HG03066 (cell line): ENCODE measurements around the gene XXYLT1.
A peak's percentile ranks its signal among the peaks of the same experiment; 100 is the strongest.

Experiments
- ATAC-seq: cut with Tn5 transposase; IDR thresholded peaks from one replicate; pipeline ENCODE4 v1.9.1; 2021; ENCODE audit warnings: low read depth; ENCODE audit not compliant: unreplicated experiment

The XXYLT1 gene

DNA sequence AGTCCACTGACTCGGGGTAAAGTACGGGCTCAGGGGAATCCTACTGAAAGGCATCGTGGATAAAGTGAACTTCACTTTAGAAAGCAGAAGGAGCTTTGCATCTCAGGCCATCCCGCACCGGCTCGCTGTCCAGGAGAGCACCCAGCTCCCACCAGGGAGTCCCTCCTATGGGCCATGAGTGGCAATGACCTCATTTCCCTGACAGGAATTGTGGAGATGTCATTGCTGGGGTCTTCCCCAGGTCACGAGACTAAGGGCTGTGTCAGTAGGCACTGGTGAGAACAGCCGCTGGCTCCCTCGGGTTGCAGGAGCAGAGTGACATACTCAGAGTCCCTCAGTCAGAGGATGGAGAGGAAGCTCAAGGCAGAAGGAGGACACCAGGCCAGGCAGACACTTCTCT is 97.3 kb downstream of the XXYLT1 start:
- ATAC-seq = no peak

DNA sequence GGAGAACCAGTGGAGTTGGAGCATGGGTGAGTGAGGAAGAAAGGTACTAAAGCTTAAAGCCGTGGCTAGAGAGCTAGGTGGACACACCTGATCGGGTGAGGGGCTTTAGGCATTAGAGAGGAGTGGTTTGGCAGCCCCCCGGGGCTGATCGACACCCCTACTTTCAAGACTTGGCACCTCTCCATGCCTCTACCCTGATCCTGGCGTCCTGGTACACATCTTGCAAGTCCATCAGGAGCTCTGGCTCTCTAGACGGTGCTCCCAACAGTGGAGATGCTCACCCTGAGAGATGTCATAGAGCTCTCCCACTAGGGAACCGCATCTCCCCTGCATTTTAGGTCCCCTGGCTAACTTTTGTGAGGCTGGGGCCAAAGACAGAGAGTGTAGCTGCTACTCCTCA is 98.1 kb downstream of the XXYLT1 start:
- no peak for ATAC-seq

DNA sequence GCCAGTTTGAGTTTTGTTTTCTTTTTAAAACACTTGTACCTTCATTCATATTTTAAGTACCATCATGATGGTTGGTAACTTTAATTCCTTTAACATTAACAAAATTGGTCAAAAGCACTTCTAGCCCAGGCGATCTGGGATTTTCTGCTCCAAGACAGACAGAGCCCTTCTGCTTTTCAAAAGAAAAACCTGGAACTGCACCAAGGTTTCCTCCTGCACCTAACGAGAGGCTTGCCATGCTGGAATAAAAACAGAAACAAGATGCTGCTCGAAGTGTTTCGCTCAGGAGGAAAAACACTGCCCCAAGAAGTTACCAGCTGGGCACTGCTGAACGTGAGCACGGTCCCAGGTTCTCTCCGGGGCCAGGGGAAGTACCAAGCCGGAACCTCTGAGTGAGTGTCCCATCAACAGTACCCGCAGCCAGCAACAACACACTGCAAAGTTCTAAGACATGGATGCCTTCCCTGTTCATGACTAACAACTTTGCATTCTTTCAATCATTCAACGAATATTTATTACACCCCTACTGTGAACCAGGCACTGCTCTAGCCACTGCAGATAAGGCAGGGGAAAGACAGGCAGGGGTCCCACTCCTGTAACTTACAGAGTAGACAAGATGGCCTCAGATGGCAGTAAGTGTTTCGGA is 98.8 kb downstream of the XXYLT1 start:
- ATAC-seq = no peak

DNA sequence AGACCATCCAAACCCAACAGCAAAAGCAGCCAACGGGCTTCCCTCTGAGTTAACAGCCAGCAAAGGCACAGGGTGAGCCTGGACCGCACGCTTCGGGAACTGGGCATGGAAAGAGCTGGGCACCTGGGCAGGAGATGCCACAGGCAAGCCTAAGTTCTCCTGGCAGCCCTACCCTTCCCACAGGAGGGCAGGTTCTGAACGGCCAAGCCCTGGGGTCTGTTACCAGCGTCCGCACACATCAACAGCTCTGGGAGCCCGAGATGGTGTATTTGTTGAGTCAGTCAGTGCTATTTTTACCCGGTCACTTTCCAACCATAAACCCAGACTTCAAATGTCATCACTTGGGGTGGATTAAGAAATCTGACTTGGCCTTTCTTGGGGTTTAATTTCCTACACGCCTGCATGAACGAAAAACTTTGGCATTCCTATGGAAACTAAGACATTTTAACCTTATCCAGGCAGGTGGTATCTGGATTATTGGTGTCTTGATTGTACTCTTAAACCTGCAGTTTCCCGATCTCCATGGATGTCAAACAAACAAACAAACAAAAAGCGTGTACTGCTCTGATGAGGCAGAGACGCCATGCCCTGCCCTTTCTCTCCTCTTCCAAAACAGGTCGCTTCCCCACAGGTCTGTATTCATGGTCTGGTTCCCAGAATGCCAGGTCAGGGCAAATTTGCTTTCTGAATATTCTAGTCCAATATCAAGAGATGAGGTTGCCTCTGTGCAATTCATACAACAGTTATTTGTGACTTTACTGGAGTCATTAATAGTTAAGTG is 99.7 kb downstream of the XXYLT1 start:
- ATAC-seq = no peak

DNA sequence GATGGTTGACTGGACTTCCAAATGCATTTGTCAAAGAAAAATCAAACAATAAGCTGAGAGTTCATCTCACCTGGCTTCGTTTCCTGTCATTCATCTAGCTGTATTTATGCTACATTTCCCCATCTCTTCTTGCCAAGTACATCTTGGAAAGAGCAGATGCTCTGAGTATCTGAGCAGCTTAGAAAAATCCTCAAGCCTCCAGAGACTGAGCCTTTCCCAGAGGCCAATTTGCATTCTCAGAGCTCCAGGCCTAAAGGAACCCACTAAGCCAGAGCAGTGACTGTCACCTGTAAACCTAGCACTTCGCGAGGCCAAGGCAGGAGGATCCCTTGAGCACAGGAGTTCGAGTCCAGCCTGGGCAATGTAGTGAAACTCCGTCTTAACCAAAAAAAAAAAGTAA is 100.5 kb downstream of the XXYLT1 start:
- no peak for ATAC-seq

DNA sequence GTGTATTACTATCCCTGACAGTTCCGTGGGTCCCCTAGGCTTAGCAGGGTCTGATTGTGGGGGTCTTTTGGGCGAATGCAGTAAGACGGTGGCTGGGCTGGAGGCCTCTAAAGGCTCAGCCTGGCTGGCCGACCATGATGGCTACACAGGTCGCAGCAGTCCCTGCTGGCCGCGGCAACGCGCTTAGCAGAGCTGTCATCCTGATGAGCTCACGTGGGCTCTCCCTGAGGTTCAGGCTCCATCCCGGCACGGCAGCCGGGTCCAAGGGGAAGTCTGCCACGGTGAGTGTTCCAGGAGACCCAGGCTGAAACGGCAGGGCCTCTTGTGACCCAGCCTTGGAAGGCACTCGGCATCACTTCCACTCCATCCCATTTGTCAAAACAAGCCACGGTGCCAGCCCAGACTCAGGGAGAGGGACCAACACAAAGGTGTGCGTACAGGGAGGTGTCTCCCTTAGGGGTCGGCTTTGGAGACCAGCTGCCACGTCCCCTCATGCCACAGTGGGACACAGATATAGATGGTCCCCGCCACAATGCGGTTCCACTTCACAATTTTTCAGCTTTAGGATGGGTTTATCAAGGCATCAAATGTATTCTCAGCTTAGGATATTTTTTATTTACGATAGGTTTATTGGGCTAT is 101.8 kb downstream of the XXYLT1 start:
- no peak for ATAC-seq

DNA sequence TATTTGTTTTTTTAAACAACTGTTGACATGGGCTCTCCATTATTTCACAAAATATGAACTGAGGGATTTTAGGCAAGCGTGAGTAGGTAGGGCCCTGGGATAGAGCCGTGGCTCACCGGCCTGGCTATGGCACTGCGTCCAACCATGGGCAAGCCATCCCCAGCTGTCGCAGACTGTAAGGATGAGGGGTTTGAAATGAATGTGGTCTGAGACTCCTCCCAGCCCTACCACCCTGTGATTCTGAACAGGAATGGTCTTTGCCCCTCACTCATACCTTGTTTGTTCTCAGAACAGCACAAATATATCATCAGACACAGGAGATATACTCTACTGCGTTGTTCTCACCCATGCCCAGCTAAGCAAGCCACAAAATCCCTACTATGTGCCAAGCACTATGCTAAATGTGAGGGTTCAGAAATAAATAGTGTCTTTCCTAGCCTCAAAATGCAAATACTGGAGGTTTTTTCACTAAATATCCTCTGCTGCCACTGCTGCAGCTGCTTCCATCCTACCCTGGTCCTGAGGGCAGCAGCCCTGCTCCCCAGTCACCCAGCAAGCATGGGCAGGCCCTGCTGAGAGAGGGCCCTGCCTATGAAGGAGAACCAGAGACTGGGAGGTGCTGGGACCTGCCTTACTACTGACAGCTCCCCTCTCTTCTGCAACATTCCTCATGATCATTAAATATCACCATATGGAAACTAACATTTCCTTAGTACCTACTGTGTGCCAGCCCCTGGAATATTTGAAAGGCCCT is 102.8 kb downstream of the XXYLT1 start:
- no peak for ATAC-seq

DNA sequence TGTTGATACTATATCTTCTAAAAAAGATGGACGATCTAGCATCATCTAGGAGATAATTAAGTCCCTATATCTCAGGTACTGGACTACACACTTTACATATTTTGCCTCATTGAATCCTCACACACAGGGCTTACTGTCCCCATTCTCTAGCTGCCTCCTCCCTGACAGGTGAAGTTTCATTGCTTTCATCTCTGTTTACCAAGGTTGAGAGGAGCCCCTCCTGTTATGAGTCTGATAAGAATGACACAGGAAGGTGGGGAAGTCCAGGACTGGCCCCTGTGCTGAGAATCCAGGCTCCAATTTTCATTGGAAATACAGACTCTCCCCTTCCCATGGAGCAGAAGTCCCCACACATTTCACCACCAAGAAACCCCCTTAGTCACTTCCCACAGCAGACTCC is 105.2 kb downstream of the XXYLT1 start:
- ATAC-seq = no peak

DNA sequence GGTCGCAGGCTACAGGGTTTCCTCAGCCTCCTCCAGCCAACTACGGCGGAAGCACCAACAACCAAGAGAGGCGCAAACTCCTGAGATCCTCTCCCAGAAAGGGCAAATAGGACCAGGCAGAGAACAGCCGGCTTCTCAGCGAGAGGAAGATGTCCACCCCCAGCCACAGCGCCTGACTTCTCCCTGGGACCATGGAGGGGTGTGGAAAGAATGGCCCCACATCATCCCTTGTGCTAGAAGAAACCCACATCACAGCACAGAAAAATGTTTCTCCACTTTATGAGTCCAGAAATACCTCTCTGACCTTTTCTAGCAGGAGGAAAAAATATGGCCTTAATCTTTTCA is 105.7 kb downstream of the XXYLT1 start:
- ATAC-seq = no peak

DNA sequence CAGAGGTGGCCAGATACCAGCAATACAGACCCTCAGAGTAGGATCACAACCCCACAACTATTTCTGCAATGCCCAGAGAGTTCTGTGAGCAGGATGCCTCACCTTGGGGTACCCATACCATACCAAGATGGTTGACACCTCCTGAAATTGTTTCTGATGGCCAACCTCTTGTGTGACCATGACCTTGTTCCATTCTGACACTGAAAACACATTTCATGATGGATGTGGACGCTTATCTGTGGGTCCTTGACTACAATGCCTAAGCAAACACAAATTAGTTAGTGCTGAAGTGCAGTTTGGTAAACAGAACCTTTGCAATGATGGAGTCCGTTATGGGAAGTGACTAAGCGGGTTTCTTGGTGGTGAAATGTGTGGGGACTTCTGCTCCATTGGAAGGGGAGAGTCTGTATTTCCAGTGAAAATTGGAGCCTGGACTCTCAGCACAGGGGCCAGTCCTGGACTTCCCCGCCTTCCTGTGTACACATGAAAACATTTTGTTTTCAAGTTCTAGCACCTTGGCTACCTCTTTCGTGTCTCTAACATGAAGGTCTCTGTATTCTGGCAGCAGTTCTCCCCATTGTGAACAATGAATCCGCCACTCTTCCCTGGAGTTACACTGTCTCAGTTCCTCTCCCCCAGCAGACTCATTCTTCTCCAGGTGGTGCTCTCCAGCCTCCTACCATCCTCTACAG is 106.2 kb downstream of the XXYLT1 start:
- ATAC-seq = no peak

DNA sequence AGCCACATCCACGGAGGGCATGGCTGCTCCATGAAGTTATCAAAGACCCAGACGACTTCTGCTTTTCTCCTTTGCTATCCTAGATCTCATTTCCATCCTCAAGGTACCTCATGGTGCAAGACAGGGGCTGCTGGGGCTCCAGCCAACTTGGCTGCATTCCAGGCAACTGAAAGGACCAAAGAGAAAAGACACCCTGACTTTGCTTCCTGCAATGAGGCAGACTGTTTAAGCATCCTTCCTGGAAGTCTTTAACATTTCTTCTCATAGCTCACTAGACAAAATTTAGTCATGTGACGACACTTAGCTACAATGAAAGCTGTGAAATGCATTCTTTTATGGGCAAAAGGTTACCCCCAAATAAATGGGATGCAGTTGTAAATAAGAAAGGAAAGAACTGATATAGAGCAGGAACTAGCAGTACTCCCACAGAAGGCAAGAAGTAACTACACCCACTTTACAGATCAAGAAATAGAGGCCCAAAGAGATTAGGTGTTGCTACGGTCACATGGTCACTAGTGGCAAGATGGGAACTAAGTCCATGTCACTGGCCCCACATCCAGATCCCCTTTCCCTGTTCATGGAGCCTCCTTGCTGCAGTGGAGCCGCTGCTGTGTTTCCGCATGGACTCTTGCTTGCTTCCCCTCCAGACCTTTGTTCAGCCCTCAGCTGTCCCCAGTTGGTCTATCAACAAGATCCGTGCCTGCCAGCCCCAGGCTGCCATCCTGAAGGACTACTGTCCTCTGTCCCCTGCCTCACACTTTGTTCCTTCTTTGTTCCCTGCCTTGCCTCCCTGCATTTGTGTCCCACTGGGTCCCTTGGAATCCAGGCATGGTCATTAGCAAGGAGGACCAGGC is 107.0 kb downstream of the XXYLT1 start:
- ATAC-seq = no peak

DNA sequence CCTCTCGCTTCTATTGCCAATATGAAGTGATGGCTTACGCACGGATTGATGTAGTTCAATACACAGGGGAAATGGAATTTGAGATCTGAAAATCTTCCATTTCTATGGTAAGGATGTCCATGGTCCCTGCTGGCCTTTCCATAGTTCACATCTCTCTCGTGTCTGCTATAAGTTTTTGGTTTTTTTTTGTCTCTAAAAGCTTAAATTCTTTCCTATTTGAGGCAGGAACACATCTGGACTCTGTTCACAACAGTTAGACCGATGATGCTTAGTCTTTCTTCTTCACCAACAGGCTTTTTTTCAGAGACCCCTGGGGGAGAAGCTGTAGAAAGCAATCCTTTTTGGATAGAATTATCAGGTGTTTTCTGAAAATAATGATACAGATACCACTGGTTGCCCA is 108.1 kb downstream of the XXYLT1 start:
- ATAC-seq = no peak

DNA sequence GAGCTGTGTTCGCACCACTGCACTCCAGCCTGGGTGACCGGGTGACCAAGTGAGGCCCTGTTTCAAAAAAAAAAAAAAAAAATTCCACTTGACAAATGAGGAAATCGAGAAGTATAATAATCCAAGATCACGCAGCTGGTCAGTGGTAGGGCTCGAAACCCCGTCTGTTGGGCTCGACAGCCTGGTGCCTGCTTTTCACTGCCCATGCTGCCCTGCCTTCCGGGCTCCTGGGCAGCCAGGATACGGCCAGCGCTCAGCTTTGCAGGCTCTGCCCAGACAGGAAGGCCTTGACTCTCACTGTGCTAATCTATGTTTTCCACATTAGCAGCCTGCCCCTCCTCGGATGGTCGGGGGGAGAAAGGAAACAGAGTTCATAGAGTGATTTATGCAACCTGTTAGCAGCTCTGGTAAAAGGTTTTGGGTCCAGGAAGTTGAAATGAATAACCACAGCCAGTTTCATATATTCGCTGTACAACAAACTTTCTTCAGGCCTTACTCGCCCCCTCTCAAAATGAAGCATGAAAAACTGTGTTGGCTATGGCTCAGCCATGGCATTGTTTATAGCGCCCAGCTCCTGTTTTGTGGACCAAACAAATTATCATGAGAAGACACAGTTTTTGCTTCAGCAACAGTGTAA is 108.8 kb downstream of the XXYLT1 start:
- peak; percentile 81 for ATAC-seq

DNA sequence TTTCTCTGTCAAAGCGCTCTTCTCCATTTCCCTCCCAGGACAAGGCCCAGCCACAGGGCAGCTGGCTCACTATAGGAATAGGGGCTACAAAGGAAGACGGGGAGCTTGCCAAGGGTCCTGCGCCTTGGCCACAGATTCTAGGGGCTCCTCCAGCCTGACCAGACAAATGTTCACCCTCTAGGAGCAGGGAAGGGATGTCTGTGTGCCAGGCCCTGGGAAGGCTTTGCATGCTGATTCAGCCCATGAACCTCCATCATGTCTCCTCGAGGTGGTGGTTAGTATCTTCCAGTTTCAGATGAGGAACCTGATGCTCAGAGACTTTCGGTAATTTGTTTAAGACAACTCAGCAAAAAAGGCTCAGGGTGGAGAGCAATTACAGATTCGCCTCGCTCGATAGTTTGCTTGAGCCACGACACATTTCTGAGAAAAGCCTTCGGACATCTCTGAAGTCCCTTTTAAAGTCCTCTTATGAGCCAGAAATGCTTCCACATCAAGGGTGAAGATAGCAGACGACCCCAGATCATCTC is 110.0 kb downstream of the XXYLT1 start:
- no peak for ATAC-seq

DNA sequence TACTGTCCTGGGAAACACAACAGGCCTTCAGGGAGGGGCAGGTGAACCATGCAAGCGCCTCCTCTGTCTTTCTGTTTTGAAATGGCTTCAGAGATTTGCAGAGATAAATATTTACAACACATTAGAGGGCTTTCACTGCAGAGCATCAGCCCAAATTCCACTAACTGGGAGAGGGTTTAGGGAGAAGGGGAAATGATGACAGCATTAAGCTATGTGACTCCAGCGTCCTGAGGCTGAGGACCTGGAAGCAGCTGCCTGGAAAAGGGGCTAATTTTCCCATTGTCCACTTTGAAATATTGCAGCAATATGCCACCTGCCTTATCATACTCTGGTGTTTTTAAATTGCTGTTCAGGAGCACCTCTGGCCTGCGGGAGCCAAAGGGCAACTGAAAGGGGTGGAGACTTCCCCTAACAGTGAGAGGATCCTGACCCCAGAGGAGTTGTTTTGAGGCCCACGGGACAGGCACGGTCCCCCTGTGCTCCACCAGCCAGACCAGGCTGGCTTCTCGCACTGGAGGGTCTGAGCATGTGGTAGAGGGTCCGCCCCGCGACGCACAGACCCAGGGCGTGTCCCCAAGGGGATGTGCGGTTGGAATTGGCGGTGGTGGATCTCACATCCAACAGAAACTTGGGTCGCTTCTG is 110.6 kb downstream of the XXYLT1 start:
- ATAC-seq = no peak

DNA sequence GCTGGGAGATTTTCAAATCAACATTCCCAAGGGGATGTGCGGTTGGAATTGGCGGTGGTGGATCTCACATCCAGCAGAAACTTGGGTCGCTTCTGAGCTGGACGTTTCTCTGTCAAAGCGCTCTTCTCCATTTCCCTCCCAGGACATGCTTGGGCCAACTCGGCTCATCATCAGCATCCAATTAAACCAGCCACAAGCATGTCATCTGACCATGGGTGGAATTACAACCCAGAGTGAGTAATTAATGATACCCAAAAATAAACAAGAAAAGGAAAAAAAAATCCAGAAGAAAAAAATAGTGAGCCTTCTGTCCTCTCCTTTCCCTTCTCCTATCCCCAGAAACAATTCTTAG is 111.2 kb downstream of the XXYLT1 start:
- ATAC-seq = no peak

DNA sequence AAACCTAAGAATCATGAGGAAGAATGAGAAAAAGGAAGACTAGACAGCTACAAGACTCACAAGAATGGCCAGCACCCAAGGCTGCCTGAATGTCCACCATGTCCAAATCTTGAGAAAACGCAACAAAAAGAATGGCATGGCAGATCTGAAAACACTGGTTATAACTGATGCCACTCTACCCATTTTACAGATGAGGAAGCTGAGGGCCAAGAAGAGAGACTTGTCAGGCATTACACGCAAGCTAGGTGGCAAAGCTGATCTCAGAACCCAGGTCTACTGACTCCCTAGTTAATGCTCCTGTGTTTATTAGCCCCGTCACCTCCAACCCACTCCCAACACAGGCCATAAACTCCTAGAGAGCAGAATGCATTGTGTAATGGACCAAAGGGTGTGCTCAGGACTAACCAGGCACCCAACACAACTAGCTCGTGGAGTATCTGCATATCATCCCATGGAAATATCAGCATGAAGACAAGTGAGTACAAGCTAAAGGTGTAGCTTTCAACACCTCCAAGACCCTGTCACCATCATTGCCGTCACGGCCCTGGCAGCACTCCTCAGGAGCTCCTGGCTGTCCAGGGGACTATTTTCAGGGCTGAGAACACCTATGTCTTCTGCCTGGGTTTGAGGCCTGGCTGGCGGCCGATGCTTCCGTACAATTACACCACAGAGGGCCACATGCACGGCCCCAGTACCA is 111.7 kb downstream of the XXYLT1 start:
- ATAC-seq = no peak

DNA sequence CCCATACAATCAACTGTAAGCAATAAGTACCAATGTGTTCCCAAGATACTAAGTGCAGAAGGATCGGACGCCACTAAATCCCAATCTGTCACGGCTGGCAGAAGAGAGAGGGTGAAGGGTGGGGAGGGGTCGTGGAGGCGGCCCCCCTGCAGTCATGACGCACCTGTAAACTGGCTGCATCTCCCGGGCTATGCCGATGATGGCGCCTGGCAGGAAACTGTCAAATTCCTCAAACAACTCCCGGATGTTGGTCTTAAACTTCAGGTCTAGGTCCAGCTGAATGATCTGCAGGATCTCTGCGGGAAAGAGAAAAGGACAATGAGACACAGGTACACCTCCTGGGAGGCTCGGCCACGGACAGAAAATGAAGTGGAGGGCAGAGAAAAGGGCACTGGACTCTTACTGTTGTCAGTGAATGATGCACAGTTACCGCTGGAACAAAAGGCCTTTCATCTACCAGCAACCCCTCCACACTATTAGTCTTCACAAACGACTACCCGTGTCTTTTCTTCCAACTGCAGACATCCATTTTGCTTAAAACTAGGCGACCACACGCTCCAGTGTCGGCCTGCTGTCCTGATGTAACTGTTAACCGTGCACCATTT is 114.6 kb downstream of the XXYLT1 start:
- ATAC-seq = no peak
